Measurements from ENCODE around the gene CALR.
"Not testable (repeated sequence)": the region's sequence is repeated elsewhere in the genome, so short reads cannot be mapped to it uniquely, and the experiment has no call there.

Gene CALR

GRCh38 chr19:12975221-12975741 is 36.9 kb downstream of the CALR start:
- H2BK5ac ChIP-seq (ENCODE audit: low read length) = no peak overlapping the region
- H3K27me3 ChIP-seq (ENCODE audit: insufficient read depth, low read length, poor library complexity) = no peaks in the 10 kb centered on the region
- H3K23ac ChIP-seq (ENCODE audit: low read length) = no peak overlapping the region
- H3K4ac ChIP-seq (ENCODE audit: low read depth, low read length) = no peak overlapping the region
- H3K4me1 ChIP-seq (ENCODE audit: control insufficient read depth, low read depth, low read length) = no peaks in the 10 kb centered on the region
- no peak overlapping the region for H3K56ac ChIP-seq (ENCODE audit: low read length)
- no peaks in the 10 kb centered on the region for H3K36me3 ChIP-seq (ENCODE audit: control insufficient read depth, insufficient read depth, low read length)
- H4K5ac ChIP-seq (ENCODE audit: low read length) = no peak overlapping the region
- H3K4me3 ChIP-seq (ENCODE audit: low read length) = no peak overlapping the region
- no peaks in the 10 kb centered on the region for H3K79me1 ChIP-seq (ENCODE audit: low read length)
- H2BK15ac ChIP-seq (replicated peaks; ENCODE audit: low read depth) = no peak overlapping the region
- no peak overlapping the region for H4K8ac ChIP-seq (ENCODE audit: low read depth, low read length)
- no CpG with 5 or more reads among the region's 17 CpGs for WGBS (ENCODE audit: extremely low coverage, insufficient coverage, low lambda C conversion rate)
- H3K27ac ChIP-seq (ENCODE audit: low read depth, low read length) = no peak overlapping the region
- no peak overlapping the region for H2AK5ac ChIP-seq (ENCODE audit: low read length)
- H3K9ac ChIP-seq (ENCODE audit: low read length) = no peak overlapping the region
- no peak overlapping the region for H2BK120ac ChIP-seq (ENCODE audit: low read depth, low read length)
- H3K79me2 ChIP-seq (ENCODE audit: control insufficient read depth, insufficient read depth, low read length) = no peaks in the 10 kb centered on the region
- no peak overlapping the region for H3K4me2 ChIP-seq (ENCODE audit: low read length)
- H3K18ac ChIP-seq (ENCODE audit: low read length) = no peak overlapping the region
- DNase-seq = no peak

- not testable (repeated sequence) for H3K4me2 ChIP-seq (ENCODE audit: low read length); H3K23ac ChIP-seq (ENCODE audit: low read length); H3K27me3 ChIP-seq (ENCODE audit: insufficient read depth, low read length, poor library complexity); H2BK15ac ChIP-seq (replicated peaks; ENCODE audit: low read depth); H3K36me3 ChIP-seq (ENCODE audit: control insufficient read depth, insufficient read depth, low read length); H3K79me2 ChIP-seq (ENCODE audit: control insufficient read depth, insufficient read depth, low read length); H3K27ac ChIP-seq (ENCODE audit: low read depth, low read length); H3K18ac ChIP-seq (ENCODE audit: low read length); H3K79me1 ChIP-seq (ENCODE audit: low read length); H3K4me3 ChIP-seq (ENCODE audit: low read length); H3K56ac ChIP-seq (ENCODE audit: low read length); DNase-seq; H2BK5ac ChIP-seq (ENCODE audit: low read length); H4K5ac ChIP-seq (ENCODE audit: low read length); H3K4me1 ChIP-seq (ENCODE audit: control insufficient read depth, low read depth, low read length); H2BK120ac ChIP-seq (ENCODE audit: low read depth, low read length); H3K9ac ChIP-seq (ENCODE audit: low read length); H2AK5ac ChIP-seq (ENCODE audit: low read length); H3K4ac ChIP-seq (ENCODE audit: low read depth, low read length); H4K8ac ChIP-seq (ENCODE audit: low read depth, low read length)
- WGBS (ENCODE audit: extremely low coverage, insufficient coverage, low lambda C conversion rate) = no CpG with 5 or more reads among the region's 7 CpGs
These were observed 37.7 kb downstream of the CALR start for GRCh38 chr19:12976109-12976508.

- no peak overlapping the region for H3K4me2 ChIP-seq (ENCODE audit: low read length)
- H3K79me1 ChIP-seq (ENCODE audit: low read length) = no peaks in the 10 kb centered on the region
- no peak overlapping the region for H4K8ac ChIP-seq (ENCODE audit: low read depth, low read length)
- H3K4me1 ChIP-seq (ENCODE audit: control insufficient read depth, low read depth, low read length) = no peaks in the 10 kb centered on the region
- no peak overlapping the region for H2BK15ac ChIP-seq (replicated peaks; ENCODE audit: low read depth)
- WGBS (ENCODE audit: extremely low coverage, insufficient coverage, low lambda C conversion rate) = no CpG with 5 or more reads among the region's 3 CpGs
- no peak overlapping the region for H3K4ac ChIP-seq (ENCODE audit: low read depth, low read length)
- H2BK120ac ChIP-seq (ENCODE audit: low read depth, low read length) = no peak overlapping the region
- no peak overlapping the region for H3K56ac ChIP-seq (ENCODE audit: low read length)
- DNase-seq = no peak
- no peak overlapping the region for H3K9ac ChIP-seq (ENCODE audit: low read length)
- no peak overlapping the region for H3K4me3 ChIP-seq (ENCODE audit: low read length)
- no peak overlapping the region for H2AK5ac ChIP-seq (ENCODE audit: low read length)
- H2BK5ac ChIP-seq (ENCODE audit: low read length) = no peak overlapping the region
- H3K18ac ChIP-seq (ENCODE audit: low read length) = no peak overlapping the region
- no peak overlapping the region for H4K5ac ChIP-seq (ENCODE audit: low read length)
- no peak overlapping the region for H3K27ac ChIP-seq (ENCODE audit: low read depth, low read length)
- H3K23ac ChIP-seq (ENCODE audit: low read length) = no peak overlapping the region
- no peaks in the 10 kb centered on the region for H3K79me2 ChIP-seq (ENCODE audit: control insufficient read depth, insufficient read depth, low read length)
- no peaks in the 10 kb centered on the region for H3K27me3 ChIP-seq (ENCODE audit: insufficient read depth, low read length, poor library complexity)
- no peaks in the 10 kb centered on the region for H3K36me3 ChIP-seq (ENCODE audit: control insufficient read depth, insufficient read depth, low read length)
These were observed 41.6 kb downstream of the CALR start for GRCh38 chr19:12979974-12980373.

- WGBS (ENCODE audit: extremely low coverage, insufficient coverage, low lambda C conversion rate) = no CpG with 5 or more reads among the region's 6 CpGs
- H3K18ac ChIP-seq (ENCODE audit: low read length) = no peak overlapping the region
- no peaks in the 10 kb centered on the region for H3K36me3 ChIP-seq (ENCODE audit: control insufficient read depth, insufficient read depth, low read length)
- no peak overlapping the region for H2BK120ac ChIP-seq (ENCODE audit: low read depth, low read length)
- H3K56ac ChIP-seq (ENCODE audit: low read length) = no peak overlapping the region
- no peak overlapping the region for H2BK15ac ChIP-seq (replicated peaks; ENCODE audit: low read depth)
- no peaks in the 10 kb centered on the region for H3K4me1 ChIP-seq (ENCODE audit: control insufficient read depth, low read depth, low read length)
- DNase-seq = no peak
- no peak overlapping the region for H2BK5ac ChIP-seq (ENCODE audit: low read length)
- H3K27me3 ChIP-seq (ENCODE audit: insufficient read depth, low read length, poor library complexity) = peaks cover 2% of the 10 kb centered on the region
- no peak overlapping the region for H4K8ac ChIP-seq (ENCODE audit: low read depth, low read length)
- H3K4ac ChIP-seq (ENCODE audit: low read depth, low read length) = no peak overlapping the region
- H3K27ac ChIP-seq (ENCODE audit: low read depth, low read length) = no peak overlapping the region
- H4K5ac ChIP-seq (ENCODE audit: low read length) = no peak overlapping the region
- no peak overlapping the region for H2AK5ac ChIP-seq (ENCODE audit: low read length)
- no peak overlapping the region for H3K4me2 ChIP-seq (ENCODE audit: low read length)
- no peaks in the 10 kb centered on the region for H3K79me1 ChIP-seq (ENCODE audit: low read length)
- no peaks in the 10 kb centered on the region for H3K79me2 ChIP-seq (ENCODE audit: control insufficient read depth, insufficient read depth, low read length)
- no peak overlapping the region for H3K23ac ChIP-seq (ENCODE audit: low read length)
- H3K9ac ChIP-seq (ENCODE audit: low read length) = no peak overlapping the region
- H3K4me3 ChIP-seq (ENCODE audit: low read length) = no peak overlapping the region
These were observed 44.2 kb downstream of the CALR start for GRCh38 chr19:12982648-12983047.

- Histone ChIP-seq H3K56ac (ENCODE audit: low read length) (no peak overlapping the region), H3K79me2 (ENCODE audit: control insufficient read depth, insufficient read depth, low read length) (no peaks in the 10 kb centered on the region), H3K79me1 (ENCODE audit: low read length) (no peaks in the 10 kb centered on the region), H3K4me3 (ENCODE audit: low read length) (no peak overlapping the region), H4K5ac (ENCODE audit: low read length) (no peak overlapping the region), H3K27ac (ENCODE audit: low read depth, low read length) (no peak overlapping the region), H3K36me3 (ENCODE audit: control insufficient read depth, insufficient read depth, low read length) (no peaks in the 10 kb centered on the region), H3K4me1 (ENCODE audit: control insufficient read depth, low read depth, low read length) (no peaks in the 10 kb centered on the region), H3K23ac (ENCODE audit: low read length) (no peak overlapping the region), H3K4ac (ENCODE audit: low read depth, low read length) (no peak overlapping the region), H2BK15ac (replicated peaks; ENCODE audit: low read depth) (no peak overlapping the region), H4K8ac (ENCODE audit: low read depth, low read length) (no peak overlapping the region), H2BK120ac (ENCODE audit: low read depth, low read length) (no peak overlapping the region), H3K9ac (ENCODE audit: low read length) (no peak overlapping the region), H2AK5ac (ENCODE audit: low read length) (no peak overlapping the region), H3K27me3 (ENCODE audit: insufficient read depth, low read length, poor library complexity) (peaks cover 2% of the 10 kb centered on the region), H3K4me2 (ENCODE audit: low read length) (no peak overlapping the region), H3K18ac (ENCODE audit: low read length) (no peak overlapping the region), H2BK5ac (ENCODE audit: low read length) (no peak overlapping the region)
- DNase-seq = no peak
- WGBS (ENCODE audit: extremely low coverage, insufficient coverage, low lambda C conversion rate) = no CpG with 5 or more reads among the region's 10 CpGs
These were observed 44.7 kb downstream of the CALR start for GRCh38 chr19:12983091-12983490.

GRCh38 chr19:12983542-12984142 is 45.2 kb downstream of the CALR start:
- H3K18ac ChIP-seq (ENCODE audit: low read length) = no peak overlapping the region
- H3K4me3 ChIP-seq (ENCODE audit: low read length) = no peak overlapping the region
- H3K27me3 ChIP-seq (ENCODE audit: insufficient read depth, low read length, poor library complexity) = peaks cover 2% of the 10 kb centered on the region
- no peak overlapping the region for H2BK120ac ChIP-seq (ENCODE audit: low read depth, low read length)
- no peak overlapping the region for H4K5ac ChIP-seq (ENCODE audit: low read length)
- H3K9ac ChIP-seq (ENCODE audit: low read length) = no peak overlapping the region
- no peak overlapping the region for H3K4me2 ChIP-seq (ENCODE audit: low read length)
- DNase-seq = peak; percentile 80
- no peaks in the 10 kb centered on the region for H3K79me2 ChIP-seq (ENCODE audit: control insufficient read depth, insufficient read depth, low read length)
- H3K36me3 ChIP-seq (ENCODE audit: control insufficient read depth, insufficient read depth, low read length) = no peaks in the 10 kb centered on the region
- H4K8ac ChIP-seq (ENCODE audit: low read depth, low read length) = no peak overlapping the region
- H3K23ac ChIP-seq (ENCODE audit: low read length) = no peak overlapping the region
- no peak overlapping the region for H2AK5ac ChIP-seq (ENCODE audit: low read length)
- no peaks in the 10 kb centered on the region for H3K4me1 ChIP-seq (ENCODE audit: control insufficient read depth, low read depth, low read length)
- no peak overlapping the region for H3K56ac ChIP-seq (ENCODE audit: low read length)
- H3K79me1 ChIP-seq (ENCODE audit: low read length) = no peaks in the 10 kb centered on the region
- no peak overlapping the region for H3K27ac ChIP-seq (ENCODE audit: low read depth, low read length)
- H3K4ac ChIP-seq (ENCODE audit: low read depth, low read length) = no peak overlapping the region
- H2BK5ac ChIP-seq (ENCODE audit: low read length) = no peak overlapping the region
- WGBS (ENCODE audit: extremely low coverage, insufficient coverage, low lambda C conversion rate) = 100% methylated on average over 2 of the region's 51 CpGs
- H2BK15ac ChIP-seq (replicated peaks; ENCODE audit: low read depth) = no peak overlapping the region
